Neural progenitor cell (in vitro differentiated cells): ENCODE data around the gene DDX23. TPM values are rescaled to one million over a fixed set of nuclear protein-coding genes. Genes with fewer than 3 reads are reported as not detected.

Experiments used
- DNase-seq: peaks from one replicate; pipeline ENCODE4 v3.0.0-alpha.2; 2016; ENCODE audit warnings: low spot score
- H2AFZ ChIP-seq: fragments of 200-600 bp; sonication (generic); replicated peaks from 2 replicates; pipeline ENCODE4 v1.6.1; 2016; ENCODE audit warnings: antibody characterized with exemption
- H3F3A ChIP-seq: fragments of 200-600 bp; sonication (generic); 2 replicates; pipeline ENCODE4 v1.6.1; 2016; ENCODE audit warnings: antibody characterized with exemption, low read depth
- H3K27ac ChIP-seq: fragments of 200-600 bp; sonication (generic); 2 replicates; pipeline ENCODE4 v1.5.1; 2016; ENCODE audit warnings: mild to moderate bottlenecking
- H3K27me3 ChIP-seq: fragments of 200-600 bp; sonication (generic); 2 replicates; pipeline ENCODE4 v1.6.1; 2016; ENCODE audit warnings: mild to moderate bottlenecking, moderate library complexity
- H3K36me3 ChIP-seq: fragments of 200-600 bp; sonication (generic); 2 replicates; pipeline ENCODE4 v1.5.1; 2016
- H3K4me1 ChIP-seq: fragments of 200-600 bp; sonication (generic); 2 replicates; pipeline ENCODE4 v1.6.1; 2016; ENCODE audit warnings: mixed run types
- H3K4me2 ChIP-seq: fragments of 200-600 bp; sonication (generic); 2 replicates; pipeline ENCODE4 v1.6.1; 2016
- H3K4me3 ChIP-seq: fragments of 200-600 bp; sonication (generic); 2 replicates; pipeline ENCODE4 v1.5.1; 2016
- H3K79me2 ChIP-seq: fragments of 200-600 bp; sonication (generic); 2 replicates; pipeline ENCODE4 v1.6.1; 2016; ENCODE audit warnings: low read depth
- H3K9ac ChIP-seq: fragments of 200-600 bp; sonication (generic); 2 replicates; pipeline ENCODE4 v1.6.1; 2016
- H3K9me3 ChIP-seq: fragments of 200-600 bp; sonication (generic); 2 replicates; pipeline ENCODE4 v1.5.1; 2016; ENCODE audit warnings: low read depth
- H4K20me1 ChIP-seq: fragments of 200-600 bp; sonication (generic); 2 replicates; pipeline ENCODE4 v1.6.1; 2016; ENCODE audit warnings: low read depth
- H3K27ac Mint-ChIP-seq: 3 replicates; pipeline ENCODE4 v1.8.0; 2021; ENCODE audit warnings: mixed read lengths
- H3K27me3 Mint-ChIP-seq: 2 replicates; pipeline ENCODE4 v1.8.0; 2022; ENCODE audit warnings: low read depth, mild to moderate bottlenecking, inconsistent platforms, moderate library complexity, mixed read lengths; ENCODE audit not compliant: insufficient read depth
- H3K36me3 Mint-ChIP-seq: 3 replicates; pipeline ENCODE4 v1.8.0; 2021; ENCODE audit warnings: mixed read lengths
- H3K4me1 Mint-ChIP-seq: 3 replicates; pipeline ENCODE4 v1.8.0; 2021; ENCODE audit warnings: mixed read lengths
- H3K4me3 Mint-ChIP-seq: 3 replicates; pipeline ENCODE4 v1.8.0; 2021; ENCODE audit warnings: mild to moderate bottlenecking, moderate library complexity, mixed read lengths
- H3K9me3 Mint-ChIP-seq: 3 replicates; pipeline ENCODE4 v1.8.0; 2020; ENCODE audit warnings: mixed read lengths
- CTCF ChIP-seq: fragments of 200-600 bp; sonication (generic); IDR thresholded peaks from 2 replicates; pipeline ENCODE4 v1.5.1; 2017; ENCODE audit warnings: antibody characterized with exemption, mild to moderate bottlenecking
- EZH2 ChIP-seq: fragments of 200-600 bp; sonication (generic); IDR thresholded peaks from 2 replicates; pipeline ENCODE4 v1.6.1; 2017; ENCODE audit warnings: antibody characterized with exemption, mild to moderate bottlenecking, moderate library complexity
- EZH2phosphoT487 ChIP-seq: fragments of 200-600 bp; sonication (generic); IDR thresholded peaks from 2 replicates; pipeline ENCODE4 v1.6.1; 2017; ENCODE audit warnings: antibody characterized with exemption
- total RNA-seq: library from RNA; depleted of rRNA; stranded (reverse); fragments of >200 nt; gene quantifications from 2 replicates; pipeline ENCODE4 v1.2.3, GENCODE V29; 2015; ENCODE audit warnings: low replicate concordance

DDX23 gene
- total RNA-seq, 1 donor from 2014 or later: 109 TPM

GRCh38 chr12:48881686-48882314 is 29.8 kb upstream of the DDX23 start:
- H3K27ac Mint-ChIP-seq: peak overlapping the region; percentile 100
- TF ChIP-seq EZH2: no peak
- TF ChIP-seq CTCF: no peak
- TF ChIP-seq EZH2phosphoT487: no peak
- H3K4me1 ChIP-seq: peaks cover 51% of the 10 kb centered on the region
- peak overlapping the region; percentile 60 for H2AFZ ChIP-seq
- no peaks in the 10 kb centered on the region for H3K9me3 Mint-ChIP-seq
- no peaks in the 10 kb centered on the region for H3K36me3 Mint-ChIP-seq
- peak overlapping the region; percentile 60 for H3K4me3 Mint-ChIP-seq
- no peaks in the 10 kb centered on the region for H3K79me2 ChIP-seq
- peaks cover 55% of the 10 kb centered on the region for H3K4me1 Mint-ChIP-seq
- H3K27ac ChIP-seq: peak overlapping the region; percentile 98
- peak overlapping the region; percentile 91 for H3K4me2 ChIP-seq
- H3K27me3 Mint-ChIP-seq: peaks cover 16% of the 10 kb centered on the region
- peak; percentile 33 for DNase-seq
- H3K4me3 ChIP-seq: peak overlapping the region; percentile 4
- H3K9me3 ChIP-seq: no peaks in the 10 kb centered on the region
- no peaks in the 10 kb centered on the region for H3K36me3 ChIP-seq
- H3F3A ChIP-seq: peaks cover 46% of the 10 kb centered on the region
- H3K9ac ChIP-seq: no peak overlapping the region
- no peaks in the 10 kb centered on the region for H4K20me1 ChIP-seq
- H3K27me3 ChIP-seq: no peaks in the 10 kb centered on the region

GRCh38 chr12:48880647-48881046 is 28.7 kb upstream of the DDX23 start:
- Mint-ChIP-seq H3K4me3 (no peak overlapping the region), H3K36me3 (no peaks in the 10 kb centered on the region), H3K4me1 (peaks cover 56% of the 10 kb centered on the region), H3K27ac (peak overlapping the region; percentile 39), H3K9me3 (no peaks in the 10 kb centered on the region), H3K27me3 (peaks cover 16% of the 10 kb centered on the region)
- no peak overlapping the region for H2AFZ ChIP-seq
- H3K9me3 ChIP-seq: no peaks in the 10 kb centered on the region
- no peak overlapping the region for H3K4me3 ChIP-seq
- H3K36me3 ChIP-seq: no peaks in the 10 kb centered on the region
- H3K79me2 ChIP-seq: no peaks in the 10 kb centered on the region
- no peak overlapping the region for H3K27ac ChIP-seq
- peaks cover 46% of the 10 kb centered on the region for H3F3A ChIP-seq
- no peak for DNase-seq
- no peak overlapping the region for H3K9ac ChIP-seq
- H3K4me2 ChIP-seq: no peak overlapping the region
- H4K20me1 ChIP-seq: no peaks in the 10 kb centered on the region
- TF ChIP-seq CTCF: no peak
- no peak for TF ChIP-seq EZH2phosphoT487
- no peak for TF ChIP-seq EZH2
- peaks cover 51% of the 10 kb centered on the region for H3K4me1 ChIP-seq
- no peaks in the 10 kb centered on the region for H3K27me3 ChIP-seq

- Histone ChIP-seq H3K9me3 (no peaks in the 10 kb centered on the region), H3K4me3 (no peak overlapping the region), H2AFZ (no peak overlapping the region), H3K4me2 (no peak overlapping the region), H3K4me1 (peaks cover 35% of the 10 kb centered on the region), H4K20me1 (no peaks in the 10 kb centered on the region), H3K79me2 (no peaks in the 10 kb centered on the region), H3K9ac (no peak overlapping the region), H3F3A (peaks cover 28% of the 10 kb centered on the region), H3K27me3 (no peaks in the 10 kb centered on the region), H3K27ac (no peak overlapping the region), H3K36me3 (no peaks in the 10 kb centered on the region)
- Mint-ChIP-seq H3K4me3 (no peak overlapping the region), H3K4me1 (peaks cover 40% of the 10 kb centered on the region), H3K27me3 (peaks cover 16% of the 10 kb centered on the region), H3K9me3 (no peaks in the 10 kb centered on the region), H3K36me3 (no peaks in the 10 kb centered on the region), H3K27ac (no peak overlapping the region)
- TF ChIP-seq EZH2 (no peak), CTCF (no peak), EZH2phosphoT487 (no peak)
- DNase-seq: no peak
These were observed 26.6 kb upstream of the DDX23 start for GRCh38 chr12:48878548-48878947.
